Heart left ventricle (tissue), 16 donors: ENCODE measurements around the gene TMIGD3. TPM values are rescaled to one million over a fixed set of nuclear protein-coding genes. Genes with fewer than 3 reads are reported as not detected.

Experiments used
- ATAC-seq, 4 donors: fragments of 200-7000 bp; cut with Tn5 transposase; one replicate each; pipeline ENCODE4 v1.9.1; 2020 to 2022; ENCODE audit warnings: moderate library complexity in 4 of 4, mild to moderate bottlenecking in 3 of 4, moderate number of reproducible peaks in 1 of 4
- DNase-seq, 5 donors: peaks; one replicate each; pipeline ENCODE4 v3.0.0-alpha.2; 2020
- H3K27ac ChIP-seq, 12 donors: fragments of 200-600 bp; sonication (generic) in 4 of 12; one replicate each; pipeline versions ENCODE4 v1.5.0 to v1.8.0; 2016 to 2022; ENCODE audit warnings: mild to moderate bottlenecking in 2 of 12
- H3K27me3 ChIP-seq, 9 donors: fragments of 200-600 bp; sonication (generic) in 2 of 9; one replicate each; pipeline versions ENCODE4 v1.5.1 to v1.8.0; 2016 to 2022; ENCODE audit warnings: mild to moderate bottlenecking in 3 of 9
- H3K36me3 ChIP-seq, 9 donors: fragments of 200-600 bp; sonication (generic) in 2 of 9; one replicate each; pipeline versions ENCODE4 v1.5.0 to v1.8.0; 2018 to 2022; ENCODE audit warnings: mild to moderate bottlenecking in 2 of 9
- H3K4me1 ChIP-seq, 12 donors: fragments of 200-600 bp; sonication (generic) in 4 of 12; one replicate each; pipeline versions ENCODE4 v1.5.0 to v1.8.0; 2016 to 2022; ENCODE audit warnings: mild to moderate bottlenecking in 3 of 12
- H3K4me3 ChIP-seq, 12 donors: fragments of 200-600 bp; sonication (generic) in 4 of 12; one replicate each; pipeline versions ENCODE4 v1.5.0 to v1.8.0; 2017 to 2022; ENCODE audit warnings: mild to moderate bottlenecking in 9 of 12, moderate library complexity in 4 of 12
- H3K9me3 ChIP-seq, 12 donors: fragments of 200-600 bp; sonication (generic) in 4 of 12; one replicate each; pipeline versions ENCODE4 v1.5.0 to v1.8.0; 2016 to 2022; ENCODE audit warnings: mild to moderate bottlenecking in 1 of 12
- CTCF ChIP-seq, 12 donors: fragments of 200-600 bp; sonication (generic) in 4 of 12; IDR thresholded peaks; one replicate each; pipeline versions ENCODE4 v1.5.0 to v1.8.0; 2018 to 2022; ENCODE audit warnings: antibody characterized with exemption in 12 of 12, mild to moderate bottlenecking in 5 of 12
- POLR2A ChIP-seq, 2 donors: fragments of 450-650 bp; IDR thresholded peaks; one replicate each; pipeline ENCODE4 v1.6.1; 2017; ENCODE audit warnings: antibody characterized with exemption in 2 of 2, mild to moderate bottlenecking in 2 of 2, moderate library complexity in 2 of 2
- WGBS, 4 donors: extraction: QIAGEN DNeasy Blood & Tissue Kit in 2 of 4; methylation state at CpG; one replicate each; pipeline versions ENCODE4 v1.1.5 to v1.1.7; 2013 to 2018; 5-methylcytosine and 5-hydroxymethylcytosine counted together
- intact Hi-C, 10 donors: fragments of 100-400 bp; cut with DNase I; formaldehyde crosslinking; loops; one replicate each; pipeline versions ENCODE4 v1.11.1 to v1.14.2; 2022
- polyA plus RNA-seq, 2 donors: library from polyadenylated mRNA; stranded (reverse); fragments of 200-250 nt; gene quantifications; one replicate each; pipeline ENCODE4 v1.2.3, GENCODE V29; 2013
- total RNA-seq, 9 donors: library from RNA; depleted of rRNA in 2 of 9; stranded (reverse); fragments of >200 nt in 2 of 9; fragmentation: NEBNext Ultra II Directional in 3 of 9; extraction: Animal tissue kit (Norgen Biotek cat#: 25700) in 3 of 9; gene quantifications; one replicate each; pipeline versions ENCODE4 v1.1.0 to v1.2.4, GENCODE V29; 2016 to 2023
- donor health status: ischemic (EF 13 %, LVEDD 7.1; RV severe dilation, severe dysfunction).
- donor health status: healthy with polysubstance abuse.
- donor health status: DM: no; HTN: yes; CAD: no.
- donor health status: DM: no; HTN: no; CAD: no.
- donor health status: ischemic (EF 25% LVEDD 6.9; RV normal size, moderate dysfunction).
- donor health status: ischemic (EF 25% LVEDD 5.7; RV mildly dilated, moderate dysfunction).
- donor health status: healthy.
- donor health status: DM: yes; HTN: yes; CAD: no.
- donor health status: ischemic (EF 35%, LVEDD 5.7; RV mildly dilated, moderate dysfunction).
- donor health status: nonischemic (EF 11% LVEDD 7.7; RV severe dilation, severe dysfunction).
- donor health status: DM: yes; HTN: yes; CAD: no.
- donor health status: PGD.
- donor health status: ischemic (EF 29% LVEDD 5.4; RV normal size, mild dysfunction).
- donor health status: nonischemic (EF 23%, LVEDD 6.1; RV moderate dilation, normal function).

The TMIGD3 gene
- total and polyA plus RNA-seq, 11 donors, result 0.46 to 26.4 (median 1.4) TPM; not detected in 2

GRCh38 chr1:111512931-111513330 is 9.5 kb upstream of the TMIGD3 start:
- DNase-seq (no peak), ATAC-seq (no peak)
- 89 to 93% (median 92%) methylated on average over 3 of the region's 3 CpGs for WGBS, 4 donors
- Histone ChIP-seq H3K4me1 (peaks cover 12 to 100% (median 64%) of the 10 kb centered on the region in 12 donors), H3K27ac (peak overlapping the region in 6 of 12 donors; percentile 23 to 96 (median 44)), H3K9me3 (no peaks in the 10 kb centered on the region), H3K4me3 (no peak overlapping the region), H3K36me3 (no peaks in the 10 kb centered on the region), H3K27me3 (no peaks in the 10 kb centered on the region)
- no peak for TF ChIP-seq POLR2A (IDR thresholded peaks at IDR 0.05)
- TF ChIP-seq CTCF (IDR thresholded peaks at IDR 0.05), result no peak
- intact Hi-C loops, result loop anchor here in 3 of 10 donors (10.0 kb wide), 2 partner anchors 82 to 112 kb away; no protein-coding TSS in a partner anchor

GRCh38 chr1:111512132-111512889 is 8.9 kb upstream of the TMIGD3 start:
- DNase-seq (peak in 1 of 5 donors; percentile 49), ATAC-seq (no peak)
- 61 to 82% (median 71%) methylated on average over 4 to 5 of the region's 5 CpGs for WGBS, 4 donors
- H3K4me3 ChIP-seq, result no peak overlapping the region
- intact Hi-C loops, result loop anchor here in 3 of 10 donors (10.0 kb wide), 2 partner anchors 82 to 112 kb away; no protein-coding TSS in a partner anchor
- no peaks in the 10 kb centered on the region for H3K36me3 ChIP-seq
- no peaks in the 10 kb centered on the region for H3K27me3 ChIP-seq
- peak overlapping the region in 3 of 12 donors; percentile 23 to 48 (median 32) for H3K27ac ChIP-seq
- H3K9me3 ChIP-seq, result no peaks in the 10 kb centered on the region
- peaks cover 12 to 100% (median 69%) of the 10 kb centered on the region in 12 donors for H3K4me1 ChIP-seq
- no peak for TF ChIP-seq CTCF (IDR thresholded peaks at IDR 0.05)
- no peak for TF ChIP-seq POLR2A (IDR thresholded peaks at IDR 0.05)

- ATAC-seq, result no peak
- intact Hi-C loops, result loop anchor here in 5 of 10 donors (1.0 to 10.0 kb wide), 4 partner anchors 81 to 113 kb away; no protein-coding TSS in a partner anchor
- TF ChIP-seq POLR2A (IDR thresholded peaks at IDR 0.05) (no peak), CTCF (IDR thresholded peaks at IDR 0.05) (no peak)
- Histone ChIP-seq H3K4me1 (peaks cover 8 to 100% (median 65%) of the 10 kb centered on the region in 12 donors), H3K27ac (peak overlapping the region in 3 of 12 donors; percentile 89 to 94 (median 92)), H3K4me3 (no peak overlapping the region), H3K36me3 (no peaks in the 10 kb centered on the region), H3K27me3 (no peaks in the 10 kb centered on the region), H3K9me3 (no peaks in the 10 kb centered on the region)
- no peak for DNase-seq
- WGBS, 4 donors, result 83 to 94% (median 88%) methylated on average over 3 of the region's 3 CpGs
These were observed 7.9 kb upstream of the TMIGD3 start for GRCh38 chr1:111511370-111511769.

GRCh38 chr1:111509997-111510375 is 6.6 kb upstream of the TMIGD3 start:
- H3K36me3 ChIP-seq, result no peaks in the 10 kb centered on the region
- TF ChIP-seq POLR2A (IDR thresholded peaks at IDR 0.05) (no peak), CTCF (IDR thresholded peaks at IDR 0.05) (no peak)
- WGBS, 4 donors, result 4 to 14% (median 9%) methylated on average over 3 of the region's 3 CpGs
- peak; percentile 49 to 67 (median 53) for ATAC-seq
- H3K27ac ChIP-seq, result peak overlapping the region in 11 of 12 donors; percentile 24 to 99 (median 89)
- peaks cover 6 to 100% (median 52%) of the 10 kb centered on the region in 12 donors for H3K4me1 ChIP-seq
- H3K9me3 ChIP-seq, result no peaks in the 10 kb centered on the region
- H3K27me3 ChIP-seq, result no peaks in the 10 kb centered on the region
- intact Hi-C loops, result loop anchor here (2.0 to 10.0 kb wide), 13 partner anchors 61 to 247 kb away; partner anchors contain the start of genes DDX20 (in 5 of the 10), ATP5PB (in 1 of the 10) and WDR77 (in 1 of the 10)
- no peak overlapping the region for H3K4me3 ChIP-seq
- DNase-seq, result peak in 4 of 5 donors; percentile 76 to 83 (median 82)
